Ovary (tissue), 3 donors: ENCODE results near the gene RNF166.

Experiments
- POLR2A ChIP-seq: fragments of 450-650 bp; IDR thresholded peaks from one replicate; pipeline ENCODE4 v1.6.1; 2017; ENCODE audit warnings: antibody characterized with exemption, mild to moderate bottlenecking, moderate library complexity
- TF ChIP-seq, protein P1 (sequence below), 3 donors: fragments of 450-650 bp in 2 of 3; fragments of 200-600 bp in 1 of 3; IDR thresholded peaks; one replicate each; pipeline versions ENCODE4 v1.5.1 to v1.8.0; 2016 to 2022; ENCODE audit warnings: antibody characterized with exemption in 3 of 3, mild to moderate bottlenecking in 1 of 3
- donor health status: DM: no; HTN: no; CAD: no.

DNA sequence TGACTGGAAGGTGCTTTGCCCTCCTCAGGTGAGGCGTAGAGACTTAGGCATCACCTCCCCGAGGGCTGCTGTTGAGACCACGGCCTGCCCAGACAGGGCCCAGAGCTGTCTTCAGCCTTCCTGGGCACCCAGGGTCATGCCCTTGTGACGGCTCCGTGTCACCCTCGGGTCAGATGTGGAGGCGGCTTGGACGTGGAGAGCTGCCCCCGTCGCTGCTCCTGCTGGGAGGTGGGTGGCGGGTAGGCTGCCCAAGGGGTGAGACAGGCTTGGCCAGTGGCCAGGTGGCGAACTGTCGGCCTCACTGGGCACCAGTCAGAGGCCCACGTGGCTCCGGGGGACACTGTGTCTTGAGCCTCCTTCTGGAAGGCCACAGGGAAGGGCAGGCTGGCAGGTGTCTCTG, 11.0 kb downstream of the RNF166 start:
- TF ChIP-seq, protein P1, sequence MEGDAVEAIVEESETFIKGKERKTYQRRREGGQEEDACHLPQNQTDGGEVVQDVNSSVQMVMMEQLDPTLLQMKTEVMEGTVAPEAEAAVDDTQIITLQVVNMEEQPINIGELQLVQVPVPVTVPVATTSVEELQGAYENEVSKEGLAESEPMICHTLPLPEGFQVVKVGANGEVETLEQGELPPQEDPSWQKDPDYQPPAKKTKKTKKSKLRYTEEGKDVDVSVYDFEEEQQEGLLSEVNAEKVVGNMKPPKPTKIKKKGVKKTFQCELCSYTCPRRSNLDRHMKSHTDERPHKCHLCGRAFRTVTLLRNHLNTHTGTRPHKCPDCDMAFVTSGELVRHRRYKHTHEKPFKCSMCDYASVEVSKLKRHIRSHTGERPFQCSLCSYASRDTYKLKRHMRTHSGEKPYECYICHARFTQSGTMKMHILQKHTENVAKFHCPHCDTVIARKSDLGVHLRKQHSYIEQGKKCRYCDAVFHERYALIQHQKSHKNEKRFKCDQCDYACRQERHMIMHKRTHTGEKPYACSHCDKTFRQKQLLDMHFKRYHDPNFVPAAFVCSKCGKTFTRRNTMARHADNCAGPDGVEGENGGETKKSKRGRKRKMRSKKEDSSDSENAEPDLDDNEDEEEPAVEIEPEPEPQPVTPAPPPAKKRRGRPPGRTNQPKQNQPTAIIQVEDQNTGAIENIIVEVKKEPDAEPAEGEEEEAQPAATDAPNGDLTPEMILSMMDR (IDR thresholded peaks at IDR 0.05), result no peak
- no peak for TF ChIP-seq POLR2A
